ENCODE data around the gene VWC2. TPM values are rescaled to one million over a fixed set of nuclear protein-coding genes. Genes with fewer than 3 reads are reported as not detected.
"Not testable (repeated sequence)": the region's sequence is repeated elsewhere in the genome, so short reads cannot be mapped to it uniquely, and the experiment has no call there.

Gene VWC2
- total RNA-seq, 1 donor from 2014 or later, result 0.29 TPM

DNA sequence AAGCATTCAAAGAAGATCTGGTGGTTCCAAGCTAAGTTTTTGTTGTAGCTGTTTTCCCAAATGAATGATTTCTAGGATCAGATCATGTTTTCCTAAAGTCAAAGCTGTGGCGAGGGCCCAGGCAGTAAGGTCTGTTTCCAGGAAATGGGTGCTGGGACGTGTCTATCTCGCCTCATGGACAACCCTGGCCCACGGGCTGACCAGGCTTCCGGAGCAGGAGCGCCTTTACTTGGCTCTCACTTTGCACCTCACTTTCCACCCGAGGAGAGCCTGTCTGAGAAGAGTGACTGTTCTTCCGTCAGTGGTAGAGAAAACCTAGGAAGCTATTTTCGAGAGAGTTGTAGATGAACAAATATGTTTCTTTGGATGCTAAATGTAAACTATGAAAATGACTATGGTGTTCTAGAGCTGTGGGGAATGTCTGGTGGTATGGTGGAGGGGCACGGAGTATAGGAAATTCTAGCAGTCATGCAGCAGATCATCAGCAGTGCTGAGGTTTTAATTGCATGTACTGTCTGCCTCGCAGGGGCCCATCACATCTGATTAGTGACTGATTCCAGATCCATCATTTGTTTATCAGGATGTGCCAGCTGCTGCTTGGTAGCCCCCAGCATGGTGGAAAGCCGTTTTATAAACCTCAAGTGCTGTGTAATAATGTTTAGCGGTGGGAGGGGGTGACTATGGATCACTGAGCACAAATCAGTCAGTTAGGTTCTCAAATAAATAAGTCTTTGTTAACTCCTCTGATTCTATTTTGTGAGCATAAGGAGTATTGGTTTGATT lies 66.6 kb downstream of the VWC2 start:
- peaks cover 3% of the 10 kb centered on the region for H3K4me1 Mint-ChIP-seq
- DNase-seq (ENCODE audit: low spot score in 2 of 2, unreplicated experiment in 2 of 2), result no peak
- H3K4me3 Mint-ChIP-seq, result no peak overlapping the region
- H3K36me3 Mint-ChIP-seq, result no peaks in the 10 kb centered on the region
- no peak overlapping the region for H3K27ac Mint-ChIP-seq
- H3K27me3 Mint-ChIP-seq (ENCODE audit: low read depth), result no peaks in the 10 kb centered on the region
- TF ChIP-seq, protein P1, sequence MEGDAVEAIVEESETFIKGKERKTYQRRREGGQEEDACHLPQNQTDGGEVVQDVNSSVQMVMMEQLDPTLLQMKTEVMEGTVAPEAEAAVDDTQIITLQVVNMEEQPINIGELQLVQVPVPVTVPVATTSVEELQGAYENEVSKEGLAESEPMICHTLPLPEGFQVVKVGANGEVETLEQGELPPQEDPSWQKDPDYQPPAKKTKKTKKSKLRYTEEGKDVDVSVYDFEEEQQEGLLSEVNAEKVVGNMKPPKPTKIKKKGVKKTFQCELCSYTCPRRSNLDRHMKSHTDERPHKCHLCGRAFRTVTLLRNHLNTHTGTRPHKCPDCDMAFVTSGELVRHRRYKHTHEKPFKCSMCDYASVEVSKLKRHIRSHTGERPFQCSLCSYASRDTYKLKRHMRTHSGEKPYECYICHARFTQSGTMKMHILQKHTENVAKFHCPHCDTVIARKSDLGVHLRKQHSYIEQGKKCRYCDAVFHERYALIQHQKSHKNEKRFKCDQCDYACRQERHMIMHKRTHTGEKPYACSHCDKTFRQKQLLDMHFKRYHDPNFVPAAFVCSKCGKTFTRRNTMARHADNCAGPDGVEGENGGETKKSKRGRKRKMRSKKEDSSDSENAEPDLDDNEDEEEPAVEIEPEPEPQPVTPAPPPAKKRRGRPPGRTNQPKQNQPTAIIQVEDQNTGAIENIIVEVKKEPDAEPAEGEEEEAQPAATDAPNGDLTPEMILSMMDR (IDR thresholded peaks at IDR 0.05; ENCODE audit: unreplicated experiment), result no peak
- H3K9me3 Mint-ChIP-seq, result no peaks in the 10 kb centered on the region

DNA sequence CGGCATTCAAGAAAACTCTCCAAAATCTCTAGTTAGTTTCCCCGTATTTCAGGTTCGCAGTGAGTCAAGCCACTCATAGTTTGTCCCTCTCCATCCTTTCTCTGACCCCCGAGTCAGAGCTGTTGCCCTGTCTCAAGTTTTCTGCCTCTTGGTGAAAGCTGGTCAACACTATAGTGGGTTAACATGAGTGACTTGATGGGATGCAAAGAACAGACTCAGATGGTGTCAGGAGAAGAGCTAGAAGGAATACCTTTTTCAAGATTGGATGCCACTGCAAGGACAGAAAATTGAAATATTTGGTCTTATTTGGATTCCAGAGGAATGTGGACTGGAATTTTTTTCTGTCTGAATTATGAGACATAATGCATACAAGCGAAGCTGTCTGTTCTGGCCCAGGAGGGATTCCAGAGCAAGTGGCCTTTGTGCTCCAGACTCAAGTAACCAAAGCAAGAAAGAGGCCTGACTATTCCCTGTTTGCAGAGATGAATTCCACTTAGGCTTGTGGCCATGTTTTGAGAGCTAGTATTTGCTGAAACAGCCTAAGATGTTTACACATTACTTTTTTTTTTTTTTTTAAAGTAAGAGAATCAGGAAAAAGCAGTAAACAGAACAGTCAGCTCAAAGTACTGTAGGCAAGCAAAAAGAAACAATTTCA lies 67.4 kb downstream of the VWC2 start:
- no peaks in the 10 kb centered on the region for H3K9me3 Mint-ChIP-seq
- peaks cover 5% of the 10 kb centered on the region for H3K4me1 Mint-ChIP-seq
- no peak overlapping the region for H3K4me3 Mint-ChIP-seq
- H3K27me3 Mint-ChIP-seq (ENCODE audit: low read depth), result no peaks in the 10 kb centered on the region
- no peak overlapping the region for H3K27ac Mint-ChIP-seq
- TF ChIP-seq, protein P1 (IDR thresholded peaks at IDR 0.05; ENCODE audit: unreplicated experiment), result no peak
- no peaks in the 10 kb centered on the region for H3K36me3 Mint-ChIP-seq
- DNase-seq (ENCODE audit: low spot score in 2 of 2, unreplicated experiment in 2 of 2), result no peak

- no peak for DNase-seq (ENCODE audit: low spot score in 2 of 2, unreplicated experiment in 2 of 2)
- TF ChIP-seq, protein P1 (IDR thresholded peaks at IDR 0.05; ENCODE audit: unreplicated experiment), result no peak
- H3K27me3 Mint-ChIP-seq (ENCODE audit: low read depth), result peaks cover 2% of the 10 kb centered on the region
- H3K4me1 Mint-ChIP-seq, result peaks cover 16% of the 10 kb centered on the region
- no peak overlapping the region for H3K4me3 Mint-ChIP-seq
- H3K36me3 Mint-ChIP-seq, result no peaks in the 10 kb centered on the region
- H3K9me3 Mint-ChIP-seq, result no peaks in the 10 kb centered on the region
- no peak overlapping the region for H3K27ac Mint-ChIP-seq
Observed at GRCh38 chr7:49845626-49846025, 72.2 kb downstream of the VWC2 start.

GRCh38 chr7:49848211-49848841 lies 74.9 kb downstream of the VWC2 start:
- Mint-ChIP-seq H3K27ac (no peak overlapping the region), H3K4me1 (peaks cover 18% of the 10 kb centered on the region), H3K27me3 (ENCODE audit: low read depth) (peaks cover 3% of the 10 kb centered on the region), H3K36me3 (no peaks in the 10 kb centered on the region), H3K9me3 (no peaks in the 10 kb centered on the region), H3K4me3 (no peak overlapping the region)
- TF ChIP-seq, protein P1 (IDR thresholded peaks at IDR 0.05; ENCODE audit: unreplicated experiment), result no peak
- no peak for DNase-seq (ENCODE audit: low spot score in 2 of 2, unreplicated experiment in 2 of 2)

DNA sequence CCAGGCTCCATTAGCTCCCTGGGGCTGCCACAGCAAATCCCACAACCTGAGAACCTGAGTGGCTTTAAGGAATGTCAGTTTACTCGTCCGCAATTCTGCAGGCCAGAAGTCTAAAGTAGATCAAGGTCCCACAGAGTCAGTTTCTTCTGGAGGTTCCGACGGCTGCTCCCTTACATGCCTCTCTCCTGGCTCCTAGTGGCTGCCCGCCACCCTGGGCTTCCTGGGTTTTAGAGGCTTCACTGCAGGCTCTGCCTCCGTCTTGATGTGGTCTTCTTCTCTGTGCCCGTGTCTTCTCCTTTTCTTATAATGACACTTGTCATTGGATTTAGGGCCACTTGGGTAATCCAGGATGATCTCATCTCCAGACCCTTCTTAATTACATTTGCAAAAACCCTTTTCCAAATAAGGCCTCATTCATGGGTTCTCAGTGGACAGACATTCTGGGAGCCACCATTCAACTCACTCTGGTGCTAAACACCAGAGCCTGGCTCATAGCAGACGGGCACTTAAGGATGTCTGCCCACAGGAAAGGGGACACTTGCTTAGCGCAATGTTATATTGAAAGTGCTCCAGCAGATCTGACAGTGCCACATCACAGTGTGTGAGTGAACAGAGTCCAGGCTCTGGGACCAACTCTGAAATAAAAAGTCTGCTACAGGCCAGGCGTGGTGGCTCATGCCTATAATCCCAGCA lies 77.6 kb downstream of the VWC2 start:
- peaks cover 3% of the 10 kb centered on the region for H3K27me3 Mint-ChIP-seq (ENCODE audit: low read depth)
- H3K4me3 Mint-ChIP-seq, result no peak overlapping the region
- H3K27ac Mint-ChIP-seq, result no peak overlapping the region
- peaks cover 16% of the 10 kb centered on the region for H3K4me1 Mint-ChIP-seq
- TF ChIP-seq, protein P1 (IDR thresholded peaks at IDR 0.05; ENCODE audit: unreplicated experiment), result no peak
- H3K9me3 Mint-ChIP-seq, result no peaks in the 10 kb centered on the region
- DNase-seq (ENCODE audit: low spot score in 2 of 2, unreplicated experiment in 2 of 2), result no peak
- no peaks in the 10 kb centered on the region for H3K36me3 Mint-ChIP-seq

GRCh38 chr7:49851614-49851934 lies 78.1 kb downstream of the VWC2 start:
- H3K4me3 Mint-ChIP-seq, result not testable (repeated sequence)
- H3K4me1 Mint-ChIP-seq, result peaks cover 16% of the 10 kb centered on the region

More at GRCh38 chr7:49851614-49851934, 78.1 kb downstream of the VWC2 start:
- not testable (repeated sequence) for H3K27me3 Mint-ChIP-seq (ENCODE audit: low read depth); H3K36me3 Mint-ChIP-seq; H3K27ac Mint-ChIP-seq; DNase-seq (ENCODE audit: low spot score in 2 of 2, unreplicated experiment in 2 of 2); H3K9me3 Mint-ChIP-seq

Measured in mesothelial cell of epicardium (in vitro differentiated cells).